ENCODE measurements around the gene OXLD1.

DNA sequence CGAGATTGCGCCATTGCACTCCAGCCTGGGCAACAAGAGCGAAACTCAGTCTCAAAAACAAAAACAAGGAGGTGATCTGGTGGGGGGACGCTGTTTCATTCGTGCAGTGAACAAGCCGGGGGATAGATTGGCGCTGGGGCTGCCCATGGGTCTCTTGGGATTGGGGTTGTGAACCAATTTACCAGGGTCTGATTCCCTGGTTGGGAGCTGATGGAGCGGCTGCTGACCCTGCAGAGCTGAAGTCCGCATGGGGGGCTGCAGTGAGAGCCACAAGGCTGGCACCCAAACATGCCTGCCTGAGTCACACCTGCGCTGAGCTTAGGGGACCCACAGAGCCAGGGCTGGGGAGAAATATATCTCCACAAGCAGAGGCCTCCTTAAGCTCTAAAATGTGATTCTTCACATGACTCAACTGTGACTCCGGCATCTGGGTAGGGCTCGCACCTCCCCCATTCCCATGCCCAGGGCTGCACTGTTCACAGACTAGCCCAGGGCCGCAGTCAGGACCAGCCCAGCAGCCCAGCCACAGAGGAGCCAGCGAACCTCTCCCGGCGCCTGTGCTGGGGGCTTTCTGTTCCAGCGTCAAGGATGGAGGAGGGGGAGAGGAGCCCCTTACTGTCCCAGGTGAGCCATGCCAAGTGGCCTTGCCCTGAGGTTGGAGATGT, 24.4 kb downstream of the OXLD1 start:
- TF ChIP-seq, protein P1, sequence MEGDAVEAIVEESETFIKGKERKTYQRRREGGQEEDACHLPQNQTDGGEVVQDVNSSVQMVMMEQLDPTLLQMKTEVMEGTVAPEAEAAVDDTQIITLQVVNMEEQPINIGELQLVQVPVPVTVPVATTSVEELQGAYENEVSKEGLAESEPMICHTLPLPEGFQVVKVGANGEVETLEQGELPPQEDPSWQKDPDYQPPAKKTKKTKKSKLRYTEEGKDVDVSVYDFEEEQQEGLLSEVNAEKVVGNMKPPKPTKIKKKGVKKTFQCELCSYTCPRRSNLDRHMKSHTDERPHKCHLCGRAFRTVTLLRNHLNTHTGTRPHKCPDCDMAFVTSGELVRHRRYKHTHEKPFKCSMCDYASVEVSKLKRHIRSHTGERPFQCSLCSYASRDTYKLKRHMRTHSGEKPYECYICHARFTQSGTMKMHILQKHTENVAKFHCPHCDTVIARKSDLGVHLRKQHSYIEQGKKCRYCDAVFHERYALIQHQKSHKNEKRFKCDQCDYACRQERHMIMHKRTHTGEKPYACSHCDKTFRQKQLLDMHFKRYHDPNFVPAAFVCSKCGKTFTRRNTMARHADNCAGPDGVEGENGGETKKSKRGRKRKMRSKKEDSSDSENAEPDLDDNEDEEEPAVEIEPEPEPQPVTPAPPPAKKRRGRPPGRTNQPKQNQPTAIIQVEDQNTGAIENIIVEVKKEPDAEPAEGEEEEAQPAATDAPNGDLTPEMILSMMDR (IDR thresholded peaks at IDR 0.05), result no peak
- TF ChIP-seq POLR2A (IDR thresholded peaks at IDR 0.05) (no peak), POLR2AphosphoS5 (IDR thresholded peaks at IDR 0.05) (no peak)
